NT2/D1 (cell line): ENCODE data around the gene CAMK2G.

Source experiments
- DNase-seq: peaks from one replicate; pipeline ENCODE4 v3.0.0-alpha.2; 2011; ENCODE audit warnings: low read depth, low spot score
- H3K27me3 ChIP-seq: 2 replicates; pipeline ENCODE4 v1.6.0; 2011; ENCODE audit warnings: mild to moderate bottlenecking; ENCODE audit not compliant: insufficient read length, insufficient read depth
- H3K36me3 ChIP-seq: 2 replicates; pipeline ENCODE4 v1.6.1; 2011; ENCODE audit warnings: mild to moderate bottlenecking, low read length, mixed read lengths; ENCODE audit not compliant: insufficient read depth, insufficient read length
- H3K4me1 ChIP-seq: 2 replicates; pipeline ENCODE4 v1.5.1; 2011; ENCODE audit not compliant: insufficient read depth, insufficient read length
- H3K4me3 ChIP-seq: 2 replicates; pipeline ENCODE4 v1.5.1; 2011; ENCODE audit warnings: low read depth; ENCODE audit not compliant: insufficient read length
- H3K9ac ChIP-seq: 2 replicates; pipeline ENCODE4 v1.6.0; 2011; ENCODE audit warnings: low read depth; ENCODE audit not compliant: insufficient read length
- H3K9me3 ChIP-seq: 2 replicates; pipeline ENCODE4 v1.5.1; 2011; ENCODE audit warnings: mild to moderate bottlenecking, low read length; ENCODE audit not compliant: insufficient read depth
- SUZ12 ChIP-seq: IDR thresholded peaks from 2 replicates; pipeline ENCODE4 v1.6.1; 2011; ENCODE audit not compliant: insufficient read length, insufficient read depth; ENCODE audit errors: extremely low read depth
- YY1 ChIP-seq: IDR thresholded peaks from 2 replicates; pipeline ENCODE4 v1.6.1; 2011; ENCODE audit not compliant: insufficient read length, insufficient read depth
- ZNF274 ChIP-seq: IDR thresholded peaks from 2 replicates; pipeline ENCODE4 v1.6.1; 2011; ENCODE audit warnings: mild to moderate bottlenecking, low read depth, low read length

CAMK2G gene

GRCh38 chr10:73818402-73818801 lies 56.0 kb downstream of the CAMK2G start:
- DNase-seq: no peak
- peaks cover 5% of the 10 kb centered on the region for H3K4me1 ChIP-seq
- H3K9ac ChIP-seq: no peak overlapping the region
- no peaks in the 10 kb centered on the region for H3K9me3 ChIP-seq
- H3K36me3 ChIP-seq: peaks cover 53% of the 10 kb centered on the region
- no peak overlapping the region for H3K4me3 ChIP-seq
- no peaks in the 10 kb centered on the region for H3K27me3 ChIP-seq
- TF ChIP-seq SUZ12 (no peak), YY1 (no peak), ZNF274 (no peak)

GRCh38 chr10:73817826-73818225 lies 56.5 kb downstream of the CAMK2G start:
- H3K9me3 ChIP-seq: no peaks in the 10 kb centered on the region
- peaks cover 56% of the 10 kb centered on the region for H3K36me3 ChIP-seq

DNA sequence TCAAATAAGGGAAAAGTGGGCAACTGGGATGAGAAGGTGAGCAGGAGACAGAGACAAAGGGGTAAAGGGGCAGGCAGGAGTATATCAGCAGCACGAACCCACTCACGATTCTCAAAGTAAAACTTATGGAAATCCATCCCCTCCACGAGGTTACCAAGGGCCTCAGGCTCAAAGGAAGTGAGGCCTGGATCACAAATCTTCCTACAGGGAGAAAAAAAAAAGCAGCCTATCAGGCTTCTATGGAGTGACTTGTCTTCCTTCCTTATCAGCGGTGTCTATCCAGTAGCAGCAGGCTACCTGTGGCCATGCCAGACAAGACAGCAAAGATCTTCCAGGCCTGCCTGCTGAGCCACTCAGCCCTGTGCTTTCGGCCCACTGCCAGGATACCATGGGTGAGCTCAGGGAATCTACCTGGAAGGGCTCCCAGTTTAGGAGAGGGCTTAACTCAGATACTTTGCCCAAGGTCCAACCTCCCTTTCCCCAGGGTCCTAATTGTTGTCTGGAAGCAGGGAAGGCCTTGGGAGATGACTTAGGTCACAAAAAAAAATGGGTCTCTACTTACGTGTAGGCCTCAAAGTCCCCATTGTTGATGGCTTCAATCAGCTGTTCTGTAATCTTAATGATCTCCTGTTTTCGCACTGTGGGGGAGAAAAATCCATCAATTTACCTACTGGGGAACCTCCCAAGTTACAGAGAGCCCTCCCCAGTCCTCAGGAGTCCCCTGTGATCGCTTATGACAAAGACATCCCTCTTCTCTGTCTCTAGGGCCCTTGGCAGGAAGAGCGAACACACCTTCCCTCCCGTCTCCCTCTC lies 57.2 kb downstream of the CAMK2G start:
- TF ChIP-seq ZNF274 (no peak), SUZ12 (no peak), YY1 (no peak)
- peaks cover 59% of the 10 kb centered on the region for H3K36me3 ChIP-seq
- DNase-seq: no peak
- H3K9ac ChIP-seq: no peak overlapping the region
- H3K4me1 ChIP-seq: peaks cover 7% of the 10 kb centered on the region
- no peaks in the 10 kb centered on the region for H3K27me3 ChIP-seq
- no peaks in the 10 kb centered on the region for H3K9me3 ChIP-seq
- H3K4me3 ChIP-seq: no peak overlapping the region

More at GRCh38 chr10:73817826-73818225, 56.5 kb downstream of the CAMK2G start:
- Histone ChIP-seq H3K4me1 (peaks cover 7% of the 10 kb centered on the region), H3K4me3 (no peak overlapping the region), H3K9ac (no peak overlapping the region), H3K27me3 (no peaks in the 10 kb centered on the region)
- no peak for TF ChIP-seq ZNF274
- TF ChIP-seq SUZ12: no peak
- TF ChIP-seq YY1: no peak
- DNase-seq: no peak

DNA sequence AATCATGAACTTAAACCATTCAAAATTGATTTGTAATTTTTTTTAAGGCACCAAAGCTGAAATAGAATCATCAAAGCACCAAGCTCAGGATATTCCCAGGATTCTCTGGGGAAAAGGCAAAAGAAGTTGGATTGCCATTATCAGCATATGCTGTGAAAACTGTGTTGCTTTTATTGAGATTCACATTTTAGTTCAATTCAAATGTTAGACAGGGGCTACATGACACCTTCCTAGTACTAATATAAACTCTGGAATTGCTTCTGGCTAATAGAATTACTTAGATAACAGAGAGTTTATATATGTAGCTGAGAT lies 58.7 kb downstream of the CAMK2G start:
- DNase-seq: no peak
- Histone ChIP-seq H3K9me3 (no peaks in the 10 kb centered on the region), H3K4me3 (no peak overlapping the region), H3K4me1 (peaks cover 7% of the 10 kb centered on the region), H3K9ac (no peak overlapping the region), H3K36me3 (peaks cover 49% of the 10 kb centered on the region), H3K27me3 (peaks cover 1% of the 10 kb centered on the region)
- TF ChIP-seq YY1 (no peak), ZNF274 (no peak), SUZ12 (no peak)

GRCh38 chr10:73814896-73815718 lies 59.2 kb downstream of the CAMK2G start:
- no peak overlapping the region for H3K4me3 ChIP-seq
- H3K9me3 ChIP-seq: no peaks in the 10 kb centered on the region
- H3K9ac ChIP-seq: no peak overlapping the region
- H3K36me3 ChIP-seq: peaks cover 49% of the 10 kb centered on the region
- TF ChIP-seq ZNF274 (no peak), SUZ12 (no peak), YY1 (no peak)
- DNase-seq: no peak
- H3K27me3 ChIP-seq: peaks cover 5% of the 10 kb centered on the region
- peaks cover 7% of the 10 kb centered on the region for H3K4me1 ChIP-seq

GRCh38 chr10:73814276-73814895 lies 60.0 kb downstream of the CAMK2G start:
- H3K9me3 ChIP-seq: no peaks in the 10 kb centered on the region
- peaks cover 52% of the 10 kb centered on the region for H3K36me3 ChIP-seq
- no peak for TF ChIP-seq SUZ12
- TF ChIP-seq ZNF274: no peak
- TF ChIP-seq YY1: no peak
- no peak overlapping the region for H3K4me3 ChIP-seq
- H3K4me1 ChIP-seq: peaks cover 4% of the 10 kb centered on the region
- H3K9ac ChIP-seq: no peak overlapping the region
- peaks cover 5% of the 10 kb centered on the region for H3K27me3 ChIP-seq
- no peak for DNase-seq

DNA sequence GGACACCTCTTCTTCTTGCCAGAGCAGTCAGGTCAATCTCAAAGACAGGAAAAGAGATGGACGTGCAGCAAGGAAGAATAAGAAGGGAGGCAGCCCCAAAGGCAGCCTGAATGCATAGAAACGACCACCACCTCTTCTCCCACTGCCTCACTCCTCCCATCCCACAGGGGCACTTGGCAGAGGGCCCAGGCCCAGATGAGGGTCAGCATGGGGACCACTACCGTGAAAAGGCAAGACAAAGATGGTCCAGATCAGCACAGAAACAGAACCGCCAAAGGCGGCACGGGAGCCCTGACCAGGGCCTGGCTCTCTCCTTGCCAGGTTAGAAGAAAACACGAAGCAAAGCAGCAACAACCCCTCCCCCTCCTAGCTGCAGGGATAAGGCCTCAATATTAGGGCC lies 61.0 kb downstream of the CAMK2G start:
- H3K9me3 ChIP-seq: no peaks in the 10 kb centered on the region
- peaks cover 5% of the 10 kb centered on the region for H3K27me3 ChIP-seq
- H3K9ac ChIP-seq: no peak overlapping the region
- DNase-seq: no peak
- no peak for TF ChIP-seq YY1
- no peak for TF ChIP-seq SUZ12
- TF ChIP-seq ZNF274: no peak
- no peak overlapping the region for H3K4me3 ChIP-seq
- H3K4me1 ChIP-seq: peaks cover 4% of the 10 kb centered on the region
- peaks cover 56% of the 10 kb centered on the region for H3K36me3 ChIP-seq
